SK-N-SH (cell line): Measurements from ENCODE around the gene ITPRID2. TPM values are rescaled to one million over a fixed set of nuclear protein-coding genes. Genes with fewer than 3 reads are reported as not detected.

Experiments
- CTCF ChIA-PET: fragments of 300-600, 350-600 bp; formaldehyde crosslinking; extraction: SDS; loops from one replicate; lab custom pipeline; 2021; lab: Yijun Ruan, JAX
- POLR2A ChIA-PET: fragments of 350-600 bp; sonication (Branson Sonifier 250); formaldehyde crosslinking; extraction: SDS; loops from one replicate; lab custom pipeline; 2020; ENCODE audit warnings: antibody characterized with exemption, inconsistent platforms; lab: Yijun Ruan, JAX
- DNase-seq: peaks from one replicate; pipeline ENCODE4 v3.0.0; 2012
- H2AFZ ChIP-seq: fragments of 200-600 bp; sonication (generic); 2 replicates; pipeline ENCODE4 v1.8.1; 2016; ENCODE audit warnings: antibody characterized with exemption, mild to moderate bottlenecking, low read depth
- H3F3A ChIP-seq: fragments of 200-600 bp; sonication (generic); replicated peaks from 2 replicates; pipeline ENCODE3; 2016; ENCODE audit warnings: antibody characterized with exemption, mild to moderate bottlenecking; ENCODE audit not compliant: insufficient read depth
- H3K27ac ChIP-seq, 2 experiments: fragments of 200-500 bp in 1 of 2; fragments of 200-600 bp in 1 of 2; sonication (Bioruptor generic) in 1 of 2; sonication (generic), shearing (Covaris generic) in 1 of 2; 2 replicates each; pipeline versions ENCODE4 v1.5.1 to v1.6.1; 2014 to 2016; ENCODE audit warnings: low read depth in 2 of 2, inconsistent platforms in 1 of 2, low read length in 1 of 2, mild to moderate bottlenecking in 1 of 2, mixed read lengths in 1 of 2
- H3K27me3 ChIP-seq: fragments of 200-600 bp; sonication (generic), shearing (Covaris generic); 2 replicates; pipeline ENCODE4 v1.6.1; 2016; ENCODE audit warnings: mixed run types; ENCODE audit not compliant: insufficient read depth
- H3K36me3 ChIP-seq, 2 experiments: fragments of 200-500 bp in 1 of 2; fragments of 200-600 bp in 1 of 2; sonication (Bioruptor generic) in 1 of 2; sonication (generic) in 1 of 2; replicated peaks in 1 of 2; 2 replicates each; pipeline versions ENCODE3 to v1.5.1; 2014 to 2016; ENCODE audit warnings: low read length in 1 of 2, mild to moderate bottlenecking in 1 of 2; ENCODE audit not compliant: insufficient read depth in 2 of 2, control insufficient read depth in 1 of 2
- H3K4me1 ChIP-seq, 2 experiments: fragments of 200-500 bp in 1 of 2; fragments of 200-600 bp in 1 of 2; sonication (Bioruptor generic) in 1 of 2; sonication (generic), shearing (Covaris generic) in 1 of 2; 2 replicates each; pipeline versions ENCODE4 v1.5.1 to v1.6.1; 2014 to 2016; ENCODE audit warnings: low read depth in 1 of 2, low read length in 1 of 2, mixed run types in 1 of 2; ENCODE audit not compliant: insufficient read depth in 2 of 2, control insufficient read depth in 1 of 2
- H3K4me2 ChIP-seq: fragments of 200-600 bp; sonication (generic), shearing (Covaris generic); 2 replicates; pipeline ENCODE4 v1.6.1; 2017; ENCODE audit warnings: mixed run types
- H3K4me3 ChIP-seq, 2 experiments: fragments of 200-500 bp in 1 of 2; fragments of 200-600 bp in 1 of 2; sonication (Bioruptor generic) in 1 of 2; sonication (generic), shearing (Covaris generic) in 1 of 2; 2 replicates each; pipeline versions ENCODE4 v1.5.1 to v1.8.1; 2014 to 2016; ENCODE audit warnings: low read depth in 2 of 2, inconsistent platforms in 1 of 2, low read length in 1 of 2, mild to moderate bottlenecking in 1 of 2, mixed read lengths in 1 of 2, moderate library complexity in 1 of 2
- H3K79me2 ChIP-seq: fragments of 200-600 bp; sonication (generic); 2 replicates; pipeline ENCODE4 v1.8.1; 2017; ENCODE audit warnings: mild to moderate bottlenecking; ENCODE audit not compliant: insufficient read depth
- H3K9ac ChIP-seq: fragments of 200-600 bp; sonication (generic); 2 replicates; pipeline ENCODE4 v1.6.1; 2017; ENCODE audit warnings: mixed run types
- H3K9me2 ChIP-seq: fragments of 200-600 bp; sonication (generic); 2 replicates; pipeline ENCODE4 v1.6.1; 2017; ENCODE audit warnings: mixed run types
- H3K9me3 ChIP-seq: fragments of 200-600 bp; sonication (generic); 2 replicates; pipeline ENCODE4 v1.6.1; 2017; ENCODE audit warnings: mixed run types, mild to moderate bottlenecking, moderate library complexity
- H4K20me1 ChIP-seq: fragments of 200-600 bp; sonication (generic); 2 replicates; pipeline ENCODE4 v1.6.1; 2017; ENCODE audit warnings: mild to moderate bottlenecking, mixed run types; ENCODE audit not compliant: insufficient read depth
- ELF1 ChIP-seq: IDR thresholded peaks from 2 replicates; pipeline ENCODE4 v1.4.0; 2012
- EZH2phosphoT487 ChIP-seq: fragments of 200-600 bp; sonication (generic); IDR thresholded peaks from 2 replicates; pipeline ENCODE4 v1.6.1; 2017; ENCODE audit warnings: low read depth, mixed run types, mild to moderate bottlenecking, antibody characterized with exemption, moderate library complexity, borderline replicate concordance
- FOSL2 ChIP-seq: IDR thresholded peaks from 2 replicates; pipeline ENCODE4 v1.4.0; 2012; ENCODE audit warnings: low read depth, mild to moderate bottlenecking, moderate library complexity, borderline replicate concordance
- GABPA ChIP-seq: IDR thresholded peaks from 2 replicates; pipeline ENCODE4 v1.4.0; 2012; ENCODE audit warnings: low read depth, mild to moderate bottlenecking
- JUND ChIP-seq: IDR thresholded peaks from 2 replicates; pipeline ENCODE4 v1.4.0; 2012
- MXI1 ChIP-seq: IDR thresholded peaks from 2 replicates; pipeline ENCODE4 v1.6.1; 2012; ENCODE audit warnings: mild to moderate bottlenecking, low read depth, low read length, improper control_type of control experiment
- NFIC ChIP-seq: IDR thresholded peaks from 2 replicates; pipeline ENCODE4 v1.4.0; 2012; ENCODE audit warnings: borderline replicate concordance
- NRF1 ChIP-seq: IDR thresholded peaks from 2 replicates; pipeline ENCODE4 v1.6.1; 2012; ENCODE audit warnings: low read depth, mild to moderate bottlenecking, low read length
- POLR2AphosphoS5 ChIP-seq: IDR thresholded peaks from 2 replicates; pipeline ENCODE4 v1.6.1; 2012; ENCODE audit warnings: low read depth, low read length
- RCOR1 ChIP-seq: fragments of 150-350 bp; IDR thresholded peaks from 2 replicates; pipeline ENCODE4 v1.6.1; 2017; ENCODE audit warnings: antibody characterized with exemption, low read length
- TAF1 ChIP-seq: IDR thresholded peaks from 2 replicates; pipeline ENCODE4 v1.6.1; 2012; ENCODE audit warnings: low read depth, mild to moderate bottlenecking, low read length, moderate library complexity, borderline replicate concordance
- TEAD4 ChIP-seq: IDR thresholded peaks from 2 replicates; pipeline ENCODE4 v1.4.0; 2012; ENCODE audit warnings: mild to moderate bottlenecking, borderline replicate concordance; ENCODE audit not compliant: insufficient read depth
- WGBS: methylation state at CpG from one replicate; pipeline ENCODE4 v1.1.6; 2017; ENCODE audit warnings: low lambda C conversion rate; 5-methylcytosine and 5-hydroxymethylcytosine counted together
- polyA plus RNA-seq, 3 experiments: library from polyadenylated mRNA; depleted of rRNA; stranded (reverse); fragments of >200 nt; gene quantifications; 2 replicates each; pipeline ENCODE4 v1.2.3, GENCODE V29; 2012
- TF ChIP-seq, protein P1 (sequence below): fragments of 150-350 bp; IDR thresholded peaks from 2 replicates; pipeline ENCODE4 v1.6.1; 2017; ENCODE audit warnings: antibody characterized with exemption, low read length, low read depth, borderline replicate concordance
- TF ChIP-seq, protein P2 (sequence below): IDR thresholded peaks from 2 replicates; pipeline ENCODE4 v1.4.0; 2012; ENCODE audit warnings: low read depth
- TF ChIP-seq, protein P3 (sequence below): IDR thresholded peaks from 2 replicates; pipeline ENCODE4; 2012
- TF ChIP-seq, protein P4 (sequence below): fragments of 200-600 bp; sonication (generic); IDR thresholded peaks from 2 replicates; pipeline ENCODE4 v1.6.1; 2017; ENCODE audit warnings: antibody characterized with exemption, mild to moderate bottlenecking, moderate library complexity

Gene ITPRID2
- polyA plus RNA-seq, 1 of the 3 experiments (the other 2 are of a cell fraction) = 41.9 TPM

DNA sequence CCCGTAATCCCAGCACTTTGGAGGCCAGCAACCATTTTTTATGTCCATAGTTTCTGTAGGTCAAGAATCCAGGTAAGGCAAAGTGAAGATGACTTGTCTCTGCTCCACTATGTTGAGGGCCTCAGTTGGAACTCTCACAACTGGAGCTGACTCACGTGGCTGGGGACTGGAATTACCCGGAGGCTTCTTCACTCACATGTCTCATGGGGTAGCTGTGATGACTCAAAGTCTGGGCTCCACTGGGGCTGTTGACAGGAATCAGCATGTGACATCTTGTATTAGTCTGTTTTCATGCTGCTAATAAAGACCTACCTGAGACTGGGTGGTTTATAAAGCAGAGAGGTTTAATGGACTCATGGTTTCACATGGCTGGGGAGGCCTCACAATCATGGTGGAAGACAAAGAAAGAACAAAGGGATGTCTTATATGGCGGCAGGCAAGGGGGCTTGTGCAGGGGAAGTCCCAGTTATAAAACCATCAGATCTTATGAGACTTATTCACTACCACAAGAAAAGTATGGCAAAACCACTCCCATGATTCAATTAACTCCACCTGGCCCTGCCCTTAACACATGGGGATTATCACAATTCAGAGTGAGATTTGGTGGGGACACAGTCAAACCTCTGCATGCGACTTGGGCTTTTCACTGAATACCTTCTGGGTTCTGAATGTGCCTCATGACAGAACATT lies 86.3 kb downstream of the ITPRID2 start:
- no peak overlapping the region for H3K9ac ChIP-seq
- no peaks in the 10 kb centered on the region for H4K20me1 ChIP-seq
- CTCF ChIA-PET = no interaction called here
- H3K9me3 ChIP-seq = no peaks in the 10 kb centered on the region
- no peak overlapping the region for H3K27ac ChIP-seq
- no peaks in the 10 kb centered on the region for H3F3A ChIP-seq
- TF ChIP-seq, protein P1, sequence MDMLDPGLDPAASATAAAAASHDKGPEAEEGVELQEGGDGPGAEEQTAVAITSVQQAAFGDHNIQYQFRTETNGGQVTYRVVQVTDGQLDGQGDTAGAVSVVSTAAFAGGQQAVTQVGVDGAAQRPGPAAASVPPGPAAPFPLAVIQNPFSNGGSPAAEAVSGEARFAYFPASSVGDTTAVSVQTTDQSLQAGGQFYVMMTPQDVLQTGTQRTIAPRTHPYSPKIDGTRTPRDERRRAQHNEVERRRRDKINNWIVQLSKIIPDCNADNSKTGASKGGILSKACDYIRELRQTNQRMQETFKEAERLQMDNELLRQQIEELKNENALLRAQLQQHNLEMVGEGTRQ = no peak
- TF ChIP-seq RCOR1 (no peak), GABPA (no peak), NFIC (no peak), JUND (no peak), MXI1 (no peak), TEAD4 (no peak), TAF1 (no peak), FOSL2 (peak; percentile 8; the same call in 1 of the 2 replicates), EZH2phosphoT487 (no peak), NRF1 (no peak), ELF1 (no peak), POLR2AphosphoS5 (no peak)
- TF ChIP-seq, protein P2, sequence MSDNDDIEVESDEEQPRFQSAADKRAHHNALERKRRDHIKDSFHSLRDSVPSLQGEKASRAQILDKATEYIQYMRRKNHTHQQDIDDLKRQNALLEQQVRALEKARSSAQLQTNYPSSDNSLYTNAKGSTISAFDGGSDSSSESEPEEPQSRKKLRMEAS = no peak
- TF ChIP-seq, protein P3, sequence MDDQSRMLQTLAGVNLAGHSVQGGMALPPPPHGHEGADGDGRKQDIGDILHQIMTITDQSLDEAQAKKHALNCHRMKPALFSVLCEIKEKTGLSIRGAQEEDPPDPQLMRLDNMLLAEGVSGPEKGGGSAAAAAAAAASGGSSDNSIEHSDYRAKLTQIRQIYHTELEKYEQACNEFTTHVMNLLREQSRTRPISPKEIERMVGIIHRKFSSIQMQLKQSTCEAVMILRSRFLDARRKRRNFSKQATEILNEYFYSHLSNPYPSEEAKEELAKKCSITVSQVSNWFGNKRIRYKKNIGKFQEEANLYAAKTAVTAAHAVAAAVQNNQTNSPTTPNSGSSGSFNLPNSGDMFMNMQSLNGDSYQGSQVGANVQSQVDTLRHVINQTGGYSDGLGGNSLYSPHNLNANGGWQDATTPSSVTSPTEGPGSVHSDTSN = 0 out of 2 replicates have a peak, but pooled peaks have one; percentile 6
- TF ChIP-seq, protein P4, sequence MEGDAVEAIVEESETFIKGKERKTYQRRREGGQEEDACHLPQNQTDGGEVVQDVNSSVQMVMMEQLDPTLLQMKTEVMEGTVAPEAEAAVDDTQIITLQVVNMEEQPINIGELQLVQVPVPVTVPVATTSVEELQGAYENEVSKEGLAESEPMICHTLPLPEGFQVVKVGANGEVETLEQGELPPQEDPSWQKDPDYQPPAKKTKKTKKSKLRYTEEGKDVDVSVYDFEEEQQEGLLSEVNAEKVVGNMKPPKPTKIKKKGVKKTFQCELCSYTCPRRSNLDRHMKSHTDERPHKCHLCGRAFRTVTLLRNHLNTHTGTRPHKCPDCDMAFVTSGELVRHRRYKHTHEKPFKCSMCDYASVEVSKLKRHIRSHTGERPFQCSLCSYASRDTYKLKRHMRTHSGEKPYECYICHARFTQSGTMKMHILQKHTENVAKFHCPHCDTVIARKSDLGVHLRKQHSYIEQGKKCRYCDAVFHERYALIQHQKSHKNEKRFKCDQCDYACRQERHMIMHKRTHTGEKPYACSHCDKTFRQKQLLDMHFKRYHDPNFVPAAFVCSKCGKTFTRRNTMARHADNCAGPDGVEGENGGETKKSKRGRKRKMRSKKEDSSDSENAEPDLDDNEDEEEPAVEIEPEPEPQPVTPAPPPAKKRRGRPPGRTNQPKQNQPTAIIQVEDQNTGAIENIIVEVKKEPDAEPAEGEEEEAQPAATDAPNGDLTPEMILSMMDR = no peak
- WGBS = 69% methylated on average over 5 of the region's 5 CpGs
- H3K4me3 ChIP-seq = no peak overlapping the region
- no peaks in the 10 kb centered on the region for H3K4me1 ChIP-seq
- no peaks in the 10 kb centered on the region for H3K27me3 ChIP-seq
- no peak for DNase-seq
- no peaks in the 10 kb centered on the region for H3K36me3 ChIP-seq
- no peaks in the 10 kb centered on the region for H3K79me2 ChIP-seq
- POLR2A ChIA-PET = no interaction called here
- H3K9me2 ChIP-seq = no peaks in the 10 kb centered on the region
- no peak overlapping the region for H2AFZ ChIP-seq
- H3K4me2 ChIP-seq = no peak overlapping the region
